Ramos (cell line): ENCODE data around the gene TMEM14A.

Experiments
- in situ Hi-C: fragments of 300-500 bp; cut with MboI; formaldehyde crosslinking; loops from one replicate; pipeline ENCODE4 v1.14.3; 2022; ENCODE audit warnings: low sequenced_read_pairs; ENCODE audit not compliant: unreplicated experiment

Gene TMEM14A, protein sequence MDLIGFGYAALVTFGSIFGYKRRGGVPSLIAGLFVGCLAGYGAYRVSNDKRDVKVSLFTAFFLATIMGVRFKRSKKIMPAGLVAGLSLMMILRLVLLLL

DNA sequence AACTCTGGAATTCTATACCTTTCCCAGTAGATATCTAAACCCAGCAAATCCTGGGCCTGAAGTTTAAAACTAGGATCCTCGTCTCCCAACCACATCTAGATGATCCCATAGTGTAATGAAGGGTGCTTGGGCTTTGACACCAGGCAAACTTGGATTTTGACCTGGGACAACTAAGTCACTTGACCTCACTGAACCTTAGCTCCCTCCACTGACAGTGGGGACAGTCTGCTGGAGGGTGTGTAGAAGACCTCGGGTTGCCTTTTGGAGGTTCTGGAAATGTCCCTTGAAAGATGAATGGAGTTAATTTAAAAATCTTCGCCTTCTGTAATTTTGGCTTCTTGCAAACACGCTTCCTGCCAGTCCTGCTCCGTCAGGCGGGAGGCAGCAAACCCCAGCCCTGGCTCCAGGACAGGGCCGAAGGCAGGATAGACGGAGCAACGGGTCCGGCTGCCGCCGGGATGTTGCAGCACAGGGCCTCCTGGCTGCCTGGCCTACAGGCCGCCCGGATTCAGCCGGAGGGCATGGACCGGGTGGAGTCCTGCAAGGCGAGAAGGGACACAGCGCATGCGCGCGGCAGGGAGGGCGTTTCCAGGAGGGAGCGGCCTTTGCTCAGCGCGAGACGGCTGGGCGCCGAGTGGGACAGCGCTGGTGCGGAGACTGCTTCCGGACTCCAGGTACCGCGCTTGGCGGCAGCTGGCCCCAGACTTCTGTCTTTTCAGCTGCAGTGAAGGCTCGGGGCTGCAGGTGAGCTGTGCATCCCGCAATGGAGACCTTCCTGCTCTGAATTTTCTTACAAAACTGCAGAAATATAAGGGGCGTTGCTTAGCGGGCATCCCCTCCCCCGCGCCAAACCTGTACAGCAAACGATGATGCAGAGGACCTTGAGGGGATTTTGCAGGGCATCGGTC lies at the start of gene TMEM14A:
Gene TMEM14A (plus strand): TSS at position 612 of the 908 bp plus-strand sequence. CDS start 5,990 bp downstream, outside the sequence.
- in situ Hi-C loops = loop anchor here (25.0 kb wide), 1 partner anchor 383 kb away; the partner anchor contains the start of gene MCM3

GRCh38 chr6:52621631-52622030 lies 49.3 kb upstream of the TMEM14A start:
- in situ Hi-C loops = no loop called here

DNA sequence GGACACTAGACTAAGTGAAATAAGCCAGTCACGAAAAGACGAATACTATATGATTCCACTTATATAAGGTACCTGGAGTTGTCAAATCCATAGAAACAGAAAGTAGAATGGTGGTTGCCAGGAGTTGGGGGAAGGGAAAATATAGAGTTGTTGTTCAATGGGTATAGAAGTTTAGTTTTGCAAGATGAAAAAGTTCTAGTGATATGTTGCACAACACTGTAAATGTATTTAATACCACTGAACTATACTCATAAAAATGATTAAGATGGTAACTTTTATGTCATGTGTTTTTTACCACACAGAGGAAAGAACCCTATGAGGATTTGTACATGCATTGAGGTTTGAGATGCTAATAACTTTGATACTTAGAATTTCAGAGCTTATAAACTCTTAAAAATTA lies 48.1 kb upstream of the TMEM14A start:
- in situ Hi-C loops = no loop called here

DNA sequence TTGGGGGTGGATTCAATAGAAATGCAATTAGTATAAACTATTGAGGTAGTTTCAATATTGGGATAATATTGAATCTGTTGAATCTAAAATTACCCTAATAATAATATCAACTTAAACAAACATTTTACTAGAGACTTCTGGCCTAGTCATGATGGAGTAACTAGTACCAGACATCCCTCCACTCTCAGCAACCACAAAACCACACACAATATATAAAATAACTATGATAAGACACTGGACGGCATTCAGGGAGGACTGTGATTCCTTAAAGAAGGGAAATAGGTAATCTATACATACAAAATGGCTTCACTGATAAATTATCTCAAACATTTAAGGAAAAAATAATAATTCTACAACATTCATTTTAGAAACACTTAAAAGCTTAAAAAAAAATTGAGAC lies 38.9 kb upstream of the TMEM14A start:
- in situ Hi-C loops = no loop called here

- in situ Hi-C loops = no loop called here
These were observed 36.7 kb upstream of the TMEM14A start for GRCh38 chr6:52634211-52634610.

DNA sequence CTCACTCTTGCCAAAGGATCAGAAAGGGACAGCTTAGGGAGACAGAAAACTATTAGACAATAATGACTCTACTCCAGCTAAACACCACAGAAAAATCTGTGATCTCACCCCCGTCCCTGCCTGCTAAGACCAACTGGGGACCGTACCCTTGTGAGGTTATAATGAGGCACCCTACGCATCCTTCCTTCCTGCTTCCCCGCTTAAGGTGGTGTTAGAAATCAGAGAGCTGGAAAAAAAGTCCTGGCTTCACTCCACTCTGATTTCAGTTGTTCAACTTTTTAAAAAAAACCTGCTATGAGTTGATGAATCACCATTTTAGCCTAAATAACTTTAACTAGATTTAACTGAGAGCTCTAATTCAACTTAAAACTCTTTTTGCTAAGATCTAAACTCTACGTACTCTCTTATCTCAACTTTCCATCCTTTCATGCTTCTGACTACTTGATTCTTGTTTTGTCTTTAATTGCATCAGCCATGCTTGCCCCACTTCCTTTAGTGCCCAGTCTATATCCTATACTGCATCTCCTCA lies 35.8 kb upstream of the TMEM14A start:
- in situ Hi-C loops = no loop called here

DNA sequence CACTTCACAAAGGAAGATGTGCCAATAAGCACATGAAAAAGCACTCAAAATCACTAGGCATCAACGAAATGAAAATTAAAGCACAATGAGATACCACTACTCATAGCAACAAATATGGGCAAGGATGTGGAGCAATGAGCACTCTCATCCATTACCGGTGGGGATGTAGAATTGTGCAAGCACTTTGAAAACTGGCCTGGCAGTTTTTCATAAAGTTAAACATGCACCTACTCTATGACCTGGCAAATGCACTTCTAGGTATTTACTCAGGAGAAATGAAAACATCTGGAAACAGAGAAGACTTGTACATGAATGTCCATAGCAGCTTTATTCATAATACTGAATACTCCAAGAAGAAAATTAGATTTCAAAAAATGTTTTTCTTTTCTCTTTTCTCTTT lies 34.1 kb upstream of the TMEM14A start:
- in situ Hi-C loops = no loop called here

DNA sequence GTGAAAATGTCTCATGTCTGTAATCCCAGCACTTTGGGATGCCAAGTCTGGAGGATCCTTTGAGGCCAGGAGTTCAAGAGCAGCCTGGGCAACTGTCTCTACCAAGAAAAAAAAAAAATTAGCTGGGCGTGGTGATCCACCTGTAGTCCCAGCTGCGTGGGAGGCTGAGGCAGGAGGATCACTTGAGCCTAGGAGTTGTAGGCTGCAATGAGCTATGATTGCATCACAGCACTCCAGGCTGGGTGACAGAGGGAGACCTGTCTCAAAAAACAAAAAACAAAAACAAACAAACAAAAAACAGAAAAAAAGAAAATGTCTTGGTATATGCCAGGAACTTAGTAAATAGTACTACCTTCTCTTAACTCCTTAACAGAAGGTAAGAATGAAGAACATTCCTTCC lies 31.4 kb upstream of the TMEM14A start:
- in situ Hi-C loops = no loop called here

GRCh38 chr6:52640170-52640569 lies 30.7 kb upstream of the TMEM14A start:
- in situ Hi-C loops = no loop called here

- in situ Hi-C loops = no loop called here
These were observed 30.0 kb upstream of the TMEM14A start for GRCh38 chr6:52640916-52641315.

DNA sequence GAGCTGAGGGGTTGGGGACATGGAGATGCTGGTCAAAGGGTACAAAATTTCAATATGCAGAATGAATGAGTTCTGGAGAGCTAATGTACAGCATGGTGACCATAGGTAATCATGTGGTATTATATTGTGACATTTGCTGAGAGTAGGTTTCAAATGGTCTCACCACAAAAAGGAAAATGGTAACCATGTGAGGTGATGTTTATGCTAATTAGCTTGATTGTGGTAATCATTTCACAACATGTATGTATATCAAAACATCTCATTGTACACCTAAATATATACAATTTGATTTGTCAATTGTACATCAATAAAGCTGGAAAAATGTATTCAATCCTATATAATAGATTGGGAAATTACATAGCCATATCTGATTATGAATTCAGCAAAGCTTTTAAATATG lies 29.5 kb upstream of the TMEM14A start:
- in situ Hi-C loops = no loop called here

- in situ Hi-C loops = no loop called here
These were observed 29.1 kb upstream of the TMEM14A start for GRCh38 chr6:52641826-52642225.

GRCh38 chr6:52642368-52642767 lies 28.5 kb upstream of the TMEM14A start:
- in situ Hi-C loops = no loop called here

DNA sequence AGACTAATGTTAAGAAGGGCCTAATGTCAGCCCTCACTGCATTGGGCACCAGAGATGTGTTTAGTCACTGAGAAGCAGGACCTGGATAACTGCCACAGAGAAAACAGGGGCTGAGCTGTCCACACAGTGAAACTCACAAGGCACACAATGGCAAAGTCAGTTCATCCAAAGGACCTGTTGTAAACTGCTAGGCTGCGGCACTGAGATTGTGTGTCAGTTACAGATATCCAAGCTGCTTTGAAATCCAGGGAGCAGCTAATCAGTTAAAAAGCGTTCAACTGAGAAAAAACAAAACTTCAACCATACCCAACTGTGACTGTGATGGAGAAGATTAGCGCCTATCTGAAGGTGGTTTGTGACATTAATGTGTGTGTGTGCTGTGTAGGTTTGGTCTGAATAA lies 27.8 kb upstream of the TMEM14A start:
- in situ Hi-C loops = no loop called here

- in situ Hi-C loops = no loop called here
These were observed 26.7 kb upstream of the TMEM14A start for GRCh38 chr6:52644253-52644652.

DNA sequence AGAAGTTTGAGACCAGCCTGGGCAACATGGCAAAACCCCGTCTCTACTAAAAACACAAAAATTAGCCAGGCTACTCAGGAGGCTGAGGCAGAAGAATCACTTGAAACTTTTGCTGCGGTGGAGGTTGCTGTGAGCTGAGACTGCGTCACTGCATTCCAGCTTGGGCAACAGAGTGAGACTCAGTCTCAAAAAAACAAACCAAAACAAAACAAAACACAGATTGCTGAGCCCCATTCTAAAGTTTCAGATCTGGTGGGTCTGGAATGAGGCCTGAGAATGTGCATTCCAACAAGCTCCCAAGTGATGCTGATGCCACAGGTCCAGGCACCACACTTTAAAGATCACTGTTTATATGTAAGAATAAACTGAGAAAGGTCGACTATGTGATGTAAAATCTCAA lies 24.9 kb upstream of the TMEM14A start:
- in situ Hi-C loops = no loop called here

DNA sequence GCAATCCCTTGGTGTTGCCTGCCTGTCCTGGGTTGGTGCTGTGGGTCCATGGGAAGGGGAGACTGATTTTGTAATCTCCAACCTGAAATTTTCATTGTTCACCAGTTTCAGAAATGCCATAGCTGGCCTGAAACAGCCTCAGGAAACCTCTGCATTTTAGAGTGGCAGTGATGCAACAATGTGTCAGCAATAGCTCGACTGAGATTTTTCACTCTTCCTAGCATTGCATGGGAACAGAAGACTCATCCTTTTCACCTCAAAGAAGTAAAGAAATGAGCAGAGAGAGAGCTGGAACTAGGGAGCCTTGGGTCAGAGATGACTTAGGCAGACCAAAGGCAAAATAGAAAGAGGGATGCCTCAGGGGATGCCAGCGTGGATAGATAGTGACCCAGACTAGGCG lies 23.7 kb upstream of the TMEM14A start:
- in situ Hi-C loops = no loop called here

DNA sequence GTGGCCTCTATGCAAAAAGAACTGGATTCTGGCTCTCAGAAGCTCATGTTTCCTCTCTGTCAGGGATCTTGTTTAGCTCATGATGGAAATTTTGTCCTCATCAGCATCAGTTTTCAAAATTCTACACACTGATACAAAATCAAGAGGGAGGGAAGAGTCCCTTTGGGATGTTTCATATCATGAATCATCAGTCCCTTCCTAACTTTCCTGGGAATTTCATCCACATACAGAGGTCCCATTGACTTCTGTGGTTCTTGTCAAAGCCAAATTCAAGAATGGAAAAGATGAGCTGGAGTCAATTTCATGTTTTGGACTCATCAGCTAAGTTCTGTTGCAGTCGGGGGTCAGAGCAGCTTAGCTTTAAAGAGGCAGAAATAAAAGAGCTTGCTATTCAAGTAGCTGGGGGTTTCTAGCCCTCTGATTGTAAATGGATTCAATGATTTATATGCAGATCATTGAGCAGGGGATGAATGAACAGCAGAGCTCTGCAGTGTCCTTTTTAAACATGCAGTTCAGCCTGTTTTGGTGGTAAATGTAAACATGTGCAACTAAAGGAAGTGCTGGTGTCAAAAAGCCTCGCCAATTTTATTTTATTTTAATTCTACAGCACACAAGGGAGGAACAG lies 21.3 kb upstream of the TMEM14A start:
- in situ Hi-C loops = loop anchor here (5.0 to 25.0 kb wide), 2 partner anchors 72 to 362 kb away; partner anchors contain the start of genes MCM3 and TRAM2

DNA sequence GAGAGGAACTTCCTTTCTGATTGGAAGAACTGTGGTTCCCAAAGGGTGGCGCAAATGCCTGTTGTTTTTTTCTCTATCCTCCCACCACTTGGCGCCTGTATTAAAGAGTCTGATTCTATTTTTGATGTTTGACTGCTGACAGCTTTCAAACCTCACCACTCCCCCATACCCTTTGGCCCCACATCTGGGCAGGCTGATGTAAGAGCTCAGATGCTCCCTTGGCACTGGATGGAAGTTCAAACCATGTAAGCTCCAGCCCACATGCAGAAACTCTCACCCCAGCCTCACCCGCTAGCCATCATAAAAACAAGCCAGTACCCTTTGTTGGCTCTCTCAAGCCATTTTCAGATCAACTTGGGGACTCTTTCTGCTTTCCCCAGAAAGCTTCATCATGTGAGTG lies 20.0 kb upstream of the TMEM14A start:
- in situ Hi-C loops = loop anchor here (5.0 to 25.0 kb wide), 2 partner anchors 74 to 364 kb away; partner anchors contain the start of genes MCM3 and TRAM2

DNA sequence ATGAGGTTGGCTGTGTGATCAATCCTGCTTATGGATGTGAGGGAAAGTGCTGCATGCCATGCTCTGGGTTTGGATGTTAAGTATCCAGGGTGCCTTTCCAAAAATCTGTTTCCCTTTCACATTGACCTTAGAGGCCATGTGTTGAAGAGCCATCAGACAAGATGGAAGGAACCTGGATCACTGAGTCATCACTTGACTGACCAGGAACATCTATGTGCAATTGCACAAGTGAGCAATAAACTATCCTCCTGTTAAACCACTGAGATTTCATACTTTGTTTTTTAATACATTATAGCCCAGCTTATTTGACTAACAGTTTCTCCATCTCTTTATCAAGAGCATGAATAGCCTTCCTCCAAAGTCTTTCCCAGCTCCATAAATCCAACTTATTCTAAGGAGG lies 17.8 kb upstream of the TMEM14A start:
- in situ Hi-C loops = loop anchor here (5.0 to 25.0 kb wide), 2 partner anchors 76 to 366 kb away; partner anchors contain the start of genes MCM3 and TRAM2

- in situ Hi-C loops = loop anchor here (5.0 to 25.0 kb wide), 2 partner anchors 77 to 367 kb away; partner anchors contain the start of genes MCM3 and TRAM2
These were observed 16.9 kb upstream of the TMEM14A start for GRCh38 chr6:52654007-52654406.
